H1 (cell line): ENCODE results near the gene GRB14. TPM values are rescaled to one million over a fixed set of nuclear protein-coding genes. Genes with fewer than 3 reads are reported as not detected.

Experiments
- CTCF ChIA-PET: fragments of 300-600 bp; sonication (Branson Sonifier 250); formaldehyde crosslinking; loops from one replicate; lab custom pipeline; 2021; ENCODE audit not compliant: partially characterized antibody; lab: Charles Lee
- POLR2A ChIA-PET: fragments of 300-600 bp; sonication (Branson Sonifier 250); formaldehyde crosslinking; loops from one replicate; lab custom pipeline; 2021; ENCODE audit warnings: inconsistent platforms; ENCODE audit not compliant: partially characterized antibody; lab: Charles Lee
- DNase-seq, 2 experiments: peaks; one replicate each; pipeline versions ENCODE4 v3.0.0 to v3.0.0-alpha.2; 2010 to 2022; ENCODE audit warnings: low spot score in 2 of 2, low read depth in 1 of 2, mixed read lengths in 1 of 2
- FAIRE-seq: peaks from 2 replicates; lab custom pipeline; 2011; peaks lifted over from hg19 to GRCh38; lab: Jason Lieb, UNC
- H2AFZ ChIP-seq: 2 replicates; pipeline ENCODE4 v1.8.1; 2012; ENCODE audit warnings: low read length, inconsistent platforms
- H2AK5ac ChIP-seq: 2 replicates; pipeline ENCODE4 v1.6.1; 2013; ENCODE audit warnings: low read depth, low read length
- H2BK120ac ChIP-seq: replicated peaks from 2 replicates; pipeline ENCODE3; 2013; ENCODE audit warnings: low read depth, low read length, inconsistent platforms
- H2BK12ac ChIP-seq: 2 replicates; pipeline ENCODE4 v1.6.1; 2013; ENCODE audit warnings: low read depth, low read length
- H2BK15ac ChIP-seq: 2 replicates; pipeline ENCODE4 v1.6.1; 2013; ENCODE audit warnings: low read length
- H2BK20ac ChIP-seq: 2 replicates; pipeline ENCODE4 v1.6.1; 2013; ENCODE audit warnings: low read length
- H2BK5ac ChIP-seq: 2 replicates; pipeline ENCODE4 v1.6.1; 2013; ENCODE audit warnings: low read depth, low read length
- H3K14ac ChIP-seq: 2 replicates; pipeline ENCODE4 v1.6.1; 2013; ENCODE audit warnings: inconsistent platforms; ENCODE audit not compliant: insufficient read length
- H3K18ac ChIP-seq: 2 replicates; pipeline ENCODE4 v1.6.1; 2013; ENCODE audit warnings: low read length; ENCODE audit errors: extremely low read depth
- H3K23ac ChIP-seq: 2 replicates; pipeline ENCODE4 v1.6.1; 2013; ENCODE audit warnings: inconsistent platforms; ENCODE audit not compliant: insufficient read length
- H3K23me2 ChIP-seq: 2 replicates; pipeline ENCODE4 v1.6.1; 2013; ENCODE audit warnings: low read depth, low read length
- H3K27ac ChIP-seq: 2 replicates; pipeline ENCODE4 v1.6.1; 2011; ENCODE audit warnings: low read depth, low read length, inconsistent platforms
- H3K27me3 ChIP-seq, 4 experiments: replicated peaks in 1 of 4; 1 replicate in 1 of 4; 2 replicates in 3 of 4; pipeline versions ENCODE4 v1.6.1 to v1.8.1; 2011 to 2013; ENCODE audit warnings: low read length in 3 of 4, mild to moderate bottlenecking in 3 of 4, inconsistent platforms in 2 of 4, mixed read lengths in 2 of 4, moderate library complexity in 1 of 4; ENCODE audit not compliant: control insufficient read depth in 3 of 4, insufficient read depth in 3 of 4; ENCODE audit errors: extremely low read depth in 1 of 4
- H3K36me3 ChIP-seq, 4 experiments: 2 replicates each; pipeline versions ENCODE4 v1.6.1 to v1.8.1; 2011 to 2013; ENCODE audit warnings: mild to moderate bottlenecking in 4 of 4, low read length in 3 of 4, moderate library complexity in 2 of 4, control low read depth in 1 of 4, inconsistent platforms in 1 of 4; ENCODE audit not compliant: insufficient read depth in 4 of 4, control insufficient read depth in 2 of 4
- H3K4ac ChIP-seq: replicated peaks from 2 replicates; pipeline ENCODE3; 2013; ENCODE audit warnings: low read length, low read depth, mixed read lengths, inconsistent platforms; ENCODE audit not compliant: insufficient read length
- H3K4me1 ChIP-seq, 4 experiments: replicated peaks in 1 of 4; 1 replicate in 1 of 4; 2 replicates in 3 of 4; pipeline versions ENCODE4 v1.6.1 to v1.8.1; 2011 to 2013; ENCODE audit warnings: low read length in 3 of 4, inconsistent platforms in 2 of 4, mixed read lengths in 1 of 4; ENCODE audit not compliant: insufficient read depth in 4 of 4, control insufficient read depth in 3 of 4
- H3K4me2 ChIP-seq, 2 experiments: 2 replicates each; pipeline versions ENCODE4 v1.6.1 to v1.8.1; 2011 to 2013; ENCODE audit warnings: low read depth in 2 of 2, low read length in 2 of 2, control low read depth in 1 of 2, inconsistent platforms in 1 of 2, mild to moderate bottlenecking in 1 of 2; ENCODE audit not compliant: insufficient read depth in 1 of 2
- H3K4me3 ChIP-seq, 4 experiments: fragments of 200-600, 300-600 bp in 1 of 4; sonication (generic), shearing (Covaris generic), sonication (Bioruptor Twin) in 1 of 4; 2 replicates each; pipeline versions ENCODE4 v1.5.1 to v1.8.1; 2011 to 2016; ENCODE audit warnings: low read length in 4 of 4, low read depth in 3 of 4, control low read depth in 2 of 4, inconsistent platforms in 2 of 4, mild to moderate bottlenecking in 2 of 4, mixed read lengths in 1 of 4, moderate library complexity in 1 of 4; ENCODE audit not compliant: insufficient read depth in 2 of 4; ENCODE audit errors: extremely low read depth in 1 of 4
- H3K56ac ChIP-seq: replicated peaks from 2 replicates; pipeline ENCODE3; 2013; ENCODE audit warnings: low read depth, mild to moderate bottlenecking, mixed read lengths, low read length, inconsistent platforms; ENCODE audit not compliant: insufficient read length
- H3K79me1 ChIP-seq: 2 replicates; pipeline ENCODE4 v1.6.1; 2013; ENCODE audit warnings: low read depth, low read length, control low read depth
- H3K79me2 ChIP-seq, 2 experiments: 2 replicates each; pipeline versions ENCODE4 v1.6.1 to v1.8.1; 2012 to 2013; ENCODE audit warnings: low read length in 2 of 2, mild to moderate bottlenecking in 2 of 2, inconsistent platforms in 1 of 2; ENCODE audit not compliant: insufficient read depth in 2 of 2, control insufficient read depth in 1 of 2
- H3K9ac ChIP-seq, 4 experiments: replicated peaks in 1 of 4; 1 replicate in 1 of 4; 2 replicates in 3 of 4; pipeline versions ENCODE4 v1.6.1 to v1.8.1; 2011 to 2013; ENCODE audit warnings: low read depth in 3 of 4, low read length in 3 of 4, control low read depth in 2 of 4, mild to moderate bottlenecking in 2 of 4, moderate library complexity in 2 of 4, inconsistent platforms in 1 of 4; ENCODE audit errors: extremely low read depth in 1 of 4
- H3K9me3 ChIP-seq, 2 experiments: 2 replicates each; pipeline versions ENCODE4 v1.6.1 to v1.8.1; 2012 to 2013; ENCODE audit warnings: mild to moderate bottlenecking in 2 of 2, moderate library complexity in 2 of 2, control low read depth in 1 of 2, inconsistent platforms in 1 of 2, low read depth in 1 of 2, low read length in 1 of 2, mixed read lengths in 1 of 2; ENCODE audit not compliant: insufficient read depth in 2 of 2
- H4K20me1 ChIP-seq, 2 experiments: replicated peaks in 1 of 2; 2 replicates each; pipeline versions ENCODE3 to v1.8.1; 2011 to 2013; ENCODE audit warnings: inconsistent platforms in 2 of 2, low read length in 2 of 2, mild to moderate bottlenecking in 1 of 2; ENCODE audit not compliant: insufficient read depth in 2 of 2, control insufficient read depth in 1 of 2
- H4K5ac ChIP-seq: 2 replicates; pipeline ENCODE4 v1.6.1; 2013; ENCODE audit warnings: low read length, low read depth, mixed read lengths, inconsistent platforms; ENCODE audit not compliant: insufficient read length
- H4K8ac ChIP-seq: 2 replicates; pipeline ENCODE4 v1.8.0; 2013; ENCODE audit warnings: mild to moderate bottlenecking, moderate library complexity, low read length, inconsistent platforms; ENCODE audit not compliant: insufficient read depth; ENCODE audit errors: extremely low read depth
- H4K91ac ChIP-seq: replicated peaks from 2 replicates; pipeline ENCODE3; 2013; ENCODE audit warnings: low read length, mixed read lengths, inconsistent platforms; ENCODE audit not compliant: insufficient read length
- CBX5 ChIP-seq: fragments of 300-800, 300-1000 bp; sonication (generic); IDR thresholded peaks from 2 replicates; pipeline ENCODE4 v1.7.1; 2016; ENCODE audit warnings: antibody characterized with exemption, low read length, low read depth
- CHD2 ChIP-seq: IDR thresholded peaks from 2 replicates; pipeline ENCODE4 v1.6.1; 2012; ENCODE audit warnings: low read length, improper control_type of control experiment
- CTBP2 ChIP-seq: IDR thresholded peaks from 2 replicates; pipeline ENCODE4 v1.7.0; 2011; ENCODE audit warnings: borderline replicate concordance, mild to moderate bottlenecking, moderate library complexity, mixed read lengths, low read length; ENCODE audit not compliant: insufficient read depth, insufficient read length
- CTCF ChIP-seq, 3 experiments: IDR thresholded peaks; 1 replicate in 2 of 3; 2 replicates in 1 of 3; pipeline versions ENCODE4 v1.5.1 to v1.6.1; 2011; ENCODE audit warnings: low read length in 3 of 3, mild to moderate bottlenecking in 3 of 3, inconsistent platforms in 2 of 3, low read depth in 1 of 3, moderate library complexity in 1 of 3; ENCODE audit not compliant: insufficient read depth in 1 of 3; ENCODE audit errors: control extremely low read depth in 1 of 3
- HDAC6 ChIP-seq: IDR thresholded peaks from one replicate; pipeline ENCODE4 v1.7.1; 2012; ENCODE audit warnings: low read depth, mild to moderate bottlenecking, inconsistent platforms, low read length, moderate library complexity
- KDM4A ChIP-seq: IDR thresholded peaks from one replicate; pipeline ENCODE4 v1.7.1; 2012; ENCODE audit warnings: low read depth, mild to moderate bottlenecking, moderate library complexity, low read length, inconsistent platforms; ENCODE audit not compliant: severe bottlenecking
- POU5F1 ChIP-seq: IDR thresholded peaks from 2 replicates; pipeline ENCODE4 v1.6.1; 2011; ENCODE audit warnings: low read depth, mild to moderate bottlenecking, low read length, moderate library complexity
- SAP30 ChIP-seq: fragments of 300-600 bp; sonication (generic); IDR thresholded peaks from 2 replicates; pipeline ENCODE4 v1.7.1; 2012; ENCODE audit warnings: low read length, moderate library complexity, mild to moderate bottlenecking, inconsistent platforms; ENCODE audit not compliant: insufficient read depth, insufficient replicate concordance
- TAF7 ChIP-seq: optimal IDR thresholded peaks from 2 replicates; pipeline ENCODE3; 2011; ENCODE audit warnings: low read depth, mild to moderate bottlenecking, inconsistent platforms, low read length, moderate library complexity, borderline replicate concordance
- TCF12 ChIP-seq: IDR thresholded peaks from 2 replicates; pipeline ENCODE4 v1.6.1; 2011; ENCODE audit warnings: low read depth, mild to moderate bottlenecking, low read length
- TEAD4 ChIP-seq: IDR thresholded peaks from 2 replicates; pipeline ENCODE4 v1.6.1; 2012; ENCODE audit warnings: low read depth, low read length, inconsistent platforms, mixed read lengths
- WGBS, 2 experiments: shearing (Covaris generic) in 1 of 2; methylation state at CpG; one replicate each; pipeline versions ENCODE4 v1.1.6 to v1.1.7; 2013 to 2015; ENCODE audit warnings: low lambda C conversion rate in 2 of 2, mixed read lengths in 2 of 2, inconsistent platforms in 1 of 2, low coverage in 1 of 2, missing lambda C conversion rate in 1 of 2; ENCODE audit not compliant: insufficient replicate concordance in 2 of 2, insufficient coverage in 1 of 2, insufficient read length in 1 of 2; ENCODE audit errors: extremely low coverage in 1 of 2, missing lambda C conversion rate in 1 of 2; 5-methylcytosine and 5-hydroxymethylcytosine counted together
- polyA plus RNA-seq, 7 experiments: library from polyadenylated mRNA; depleted of rRNA in 3 of 7; stranded (reverse) in 5 of 7; unstranded in 2 of 7; fragments of >200 nt in 5 of 7; fragments of 200-250 nt in 2 of 7; gene quantifications; 1 replicate in 5 of 7; 2 replicates in 1 of 7; 4 replicates in 1 of 7; pipeline versions ENCODE4 v1.2.1 to v1.2.3, GENCODE V29; 2011 to 2013; ENCODE audit warnings: missing spikeins in 2 of 7, mixed read lengths in 2 of 7
- total RNA-seq: library from RNA; stranded (reverse); fragmentation: NEBNext Ultra II Directional; extraction: Animal tissue kit (Norgen Biotek cat#: 25700); gene quantifications from 2 replicates; pipeline ENCODE4 v1.2.1, GENCODE V29; 2021

The GRB14 gene
- total and polyA plus RNA-seq, 2 of the 8 experiments (the other 6 are each of a cell fraction or from before 2014, with no cell fraction given), result 2.5 to 11.6 TPM

- Histone ChIP-seq H2BK20ac (no peak overlapping the region), H4K8ac (no peak overlapping the region), H3K27ac (no peak overlapping the region), H4K91ac (no peak overlapping the region), H3K79me1 (no peaks in the 10 kb centered on the region), H3K14ac (no peak overlapping the region), H3K23ac (no peak overlapping the region), H2BK5ac (no peak overlapping the region), H3K9me3 (no peaks in the 10 kb centered on the region), H3K4me3 (no peak overlapping the region), H3K4me1 (peaks cover 0 to 2% (median 0%) of the 10 kb centered on the region in 4 experiments; a peak in 2 of 7 replicates), H2BK12ac (no peak overlapping the region), H3K9ac (no peak overlapping the region), H4K5ac (no peak overlapping the region), H3K36me3 (no peaks in the 10 kb centered on the region; a peak in 1 of 8 replicates), H3K18ac (no peak overlapping the region), H2AK5ac (no peak overlapping the region), H3K4me2 (no peak overlapping the region), H2AFZ (no peak overlapping the region), H3K23me2 (no peaks in the 10 kb centered on the region), H3K56ac (no peak overlapping the region), H3K4ac (no peak overlapping the region), H4K20me1 (no peaks in the 10 kb centered on the region), H3K27me3 (no peaks in the 10 kb centered on the region), H2BK15ac (no peak overlapping the region), H3K79me2 (no peaks in the 10 kb centered on the region), H2BK120ac (no peak overlapping the region)
- 95% methylated on average over 2 of the region's 2 CpGs; no CpG with 5 or more reads in 1 of the 2 experiments for WGBS, 2 experiments
- DNase-seq (no peak), FAIRE-seq (no peak)
- ChIA-PET POLR2A (interaction anchor here (0.5 kb wide), 1 partner anchor 31 kb away, joined by 3 read pairs; no protein-coding TSS in a partner anchor), CTCF (interaction anchor here (0.8 kb wide), 2 partner anchors 39 to 62 kb away, joined by 3 to 4 read pairs; no protein-coding TSS in a partner anchor)
- TF ChIP-seq HDAC6 (no peak), KDM4A (no peak), CBX5 (no peak), SAP30 (no peak), CTCF (IDR thresholded peaks at IDR 0.05; ENCODE audit: control extremely low read depth in 1 of 3, insufficient read depth in 1 of 3, low read depth in 1 of 3, low read length in 3 of 3) (no peak), TEAD4 (no peak), CTBP2 (no peak), POU5F1 (no peak), TAF7 (no peak), CHD2 (no peak), TCF12 (no peak)
These were observed 122.4 kb downstream of the GRB14 start for GRCh38 chr2:164498836-164499235.
